K562 (cell line): ENCODE measurements around the gene RHBDD1.

Experiments
- CTCF ChIP-seq, 3 experiments: IDR thresholded peaks in 2 of 3; conservative IDR thresholded peaks in 1 of 3; 2 replicates each; pipeline ENCODE4 v1.5.1; 2011 to 2012; ENCODE audit warnings: low read length in 3 of 3, mild to moderate bottlenecking in 3 of 3, control low read depth in 2 of 3, improper control_type of control experiment in 1 of 3, inconsistent platforms in 1 of 3, low read depth in 1 of 3, mixed read lengths in 1 of 3, moderate library complexity in 1 of 3; ENCODE audit not compliant: insufficient read depth in 2 of 3
- EZH2 ChIP-seq: IDR thresholded peaks from 2 replicates; pipeline ENCODE4 v1.6.1; 2012; ENCODE audit warnings: low read depth, mild to moderate bottlenecking, inconsistent platforms, low read length, borderline replicate concordance
- FOXP1 ChIP-seq: sonication (generic); formaldehyde crosslinking; IDR thresholded peaks from 2 replicates; pipeline ENCODE4 v1.8.0; 2022; ENCODE audit warnings: mild to moderate bottlenecking, missing genetic modification reagents
- HBP1 ChIP-seq: fragments of 450-650 bp; formaldehyde crosslinking; IDR thresholded peaks from 2 replicates; pipeline ENCODE4 v1.4.0; 2022; ENCODE audit warnings: missing genetic modification characterization
- HDAC2 ChIP-seq: fragments of 450-650 bp; IDR thresholded peaks from 2 replicates; pipeline ENCODE4 v1.6.1; 2016; ENCODE audit warnings: mild to moderate bottlenecking
- JUNB ChIP-seq: fragments of 450-650 bp; formaldehyde crosslinking; conservative IDR thresholded peaks from 2 replicates; pipeline ENCODE4 v1.4.0; 2020; ENCODE audit warnings: mild to moderate bottlenecking
- KLF13 ChIP-seq: fragments of 450-650 bp; IDR thresholded peaks from 2 replicates; pipeline ENCODE4 v1.6.1; 2016; ENCODE audit warnings: missing genetic modification characterization, low read depth, mild to moderate bottlenecking, missing compliant biosample characterization, moderate library complexity, borderline replicate concordance
- LARP7 ChIP-seq: fragments of 450-650 bp; IDR thresholded peaks from 2 replicates; pipeline ENCODE4 v1.6.1; 2016
- MLLT1 ChIP-seq, 2 experiments: fragments of 450-650 bp; IDR thresholded peaks; 2 replicates each; pipeline ENCODE4 v1.6.1; 2016
- NFRKB ChIP-seq: fragments of 450-650 bp; IDR thresholded peaks from 2 replicates; pipeline ENCODE4 v1.6.1; 2016; ENCODE audit warnings: low read depth
- RBBP5 ChIP-seq: fragments of 200-600 bp; sonication (generic); IDR thresholded peaks from 2 replicates; pipeline ENCODE4 v1.6.1; 2012; ENCODE audit warnings: borderline replicate concordance, mild to moderate bottlenecking, low read length, control low read depth, inconsistent platforms; ENCODE audit not compliant: insufficient read depth, poor library complexity, severe bottlenecking
- ZNF324 ChIP-seq: fragments of 250-450 bp; sonication (Bioruptor Pico); IDR thresholded peaks from 2 replicates; pipeline ENCODE4 v1.4.0; 2020; ENCODE audit warnings: mild to moderate bottlenecking

- TF ChIP-seq LARP7 (no peak), HDAC2 (no peak), ZNF324 (CRISPR knock-in tag) (no peak), RBBP5 (no peak), FOXP1 (CRISPR knock-in tag) (no peak), KLF13 (tag) (no peak), NFRKB (no peak), CTCF (IDR thresholded peaks at IDR 0.05 in 2 of 3, conservative IDR thresholded peaks at IDR 0.05 in 1 of 3; ENCODE audit: insufficient read depth in 2 of 3, low read depth in 1 of 3, low read length in 3 of 3) (no peak), JUNB (no peak), HBP1 (CRISPR knock-in tag) (no peak), EZH2 (no peak), MLLT1 (IDR thresholded peaks at IDR 0.05) (no peak)
Measured at GRCh38 chr2:226873826-226874225, 38.0 kb downstream of the RHBDD1 start.
